Kidney (tissue), 14 donors: ENCODE data around the gene CLRN3. TPM values are rescaled to one million over a fixed set of nuclear protein-coding genes. Genes with fewer than 3 reads are reported as not detected.

Experiments
- DNase-seq, 5 donors: peaks; one replicate each; pipeline ENCODE4 v3.0.0-alpha.2; 2013 to 2020
- FAIRE-seq: peaks from 2 replicates; lab custom pipeline; 2012; peaks lifted over from hg19 to GRCh38; lab: Jason Lieb, UNC
- H3K27ac ChIP-seq, 2 donors: one replicate each; pipeline ENCODE4 v1.7.0; 2013; ENCODE audit warnings: low read depth in 2 of 2, low read length in 2 of 2, inconsistent platforms in 1 of 2
- H3K27me3 ChIP-seq: one replicate; pipeline ENCODE4 v1.7.1; 2013; ENCODE audit warnings: low read length, inconsistent platforms; ENCODE audit not compliant: control insufficient read depth, insufficient read depth
- H3K36me3 ChIP-seq, 3 donors: one replicate each; pipeline versions ENCODE4 v1.7.0 to v1.7.1; 2013; ENCODE audit warnings: low read length in 3 of 3, control low read depth in 1 of 3, inconsistent platforms in 1 of 3; ENCODE audit not compliant: insufficient read depth in 3 of 3, control insufficient read depth in 2 of 3
- H3K4me1 ChIP-seq, 3 donors: one replicate each; pipeline versions ENCODE4 v1.7.0 to v1.7.1; 2013; ENCODE audit warnings: low read length in 3 of 3, inconsistent platforms in 1 of 3, low read depth in 1 of 3; ENCODE audit not compliant: control insufficient read depth in 2 of 3, insufficient read depth in 2 of 3
- H3K4me3 ChIP-seq, 3 donors: one replicate each; pipeline versions ENCODE4 v1.7.0 to v1.8.1; 2013; ENCODE audit warnings: low read length in 3 of 3, control low read depth in 1 of 3, inconsistent platforms in 1 of 3
- H3K9ac ChIP-seq, 3 donors: one replicate each; pipeline versions ENCODE4 v1.7.0 to v1.7.1; 2013; ENCODE audit warnings: low read length in 3 of 3, control low read depth in 1 of 3, inconsistent platforms in 1 of 3
- H3K9me3 ChIP-seq, 3 donors: one replicate each; pipeline versions ENCODE4 v1.7.0 to v1.7.1; 2013; ENCODE audit warnings: low read length in 3 of 3, control low read depth in 1 of 3, inconsistent platforms in 1 of 3; ENCODE audit not compliant: control insufficient read depth in 2 of 3, insufficient read depth in 1 of 3
- CTCF ChIP-seq: IDR thresholded peaks from 3 replicates; pipeline ENCODE4 v1.5.1; 2012; ENCODE audit warnings: mild to moderate bottlenecking, moderate library complexity, borderline replicate concordance; ENCODE audit not compliant: insufficient read depth; ENCODE audit errors: extremely low read depth
- intact Hi-C: fragments of 100-400 bp; cut with DNase I; formaldehyde crosslinking; loops from one replicate; pipeline ENCODE4 v1.11.1; 2022
- polyA plus RNA-seq: library from polyadenylated mRNA; stranded (reverse); fragments of 350-450 nt; fragmentation: Illumina TruSeq; extraction: RNeasy Lipid Tissue Mini Kit (QIAGEN cat#74804); gene quantifications from one replicate; pipeline ENCODE4 v1.2.3, GENCODE V29; 2014; ENCODE audit warnings: low read depth, low replicate concordance; ENCODE audit not compliant: insufficient read depth
- total RNA-seq: library from RNA; stranded (reverse); fragmentation: NEBNext Ultra II Directional; extraction: Animal tissue kit (Norgen Biotek cat#: 25700); gene quantifications from one replicate; pipeline ENCODE4 v1.2.1, GENCODE V29; 2021
- donor health status: control.
- donor health status: control.
- donor health status: control.
- donor health status: control.
- donor health status: control.
- donor health status: DM: yes; HTN: yes; CAD: no.
- donor health status: Normal renal cell carcinoma (clear cell type).

CLRN3 gene
- total and polyA plus RNA-seq, 2 donors from 2014 or later: 9.4 to 42.1 TPM

DNA sequence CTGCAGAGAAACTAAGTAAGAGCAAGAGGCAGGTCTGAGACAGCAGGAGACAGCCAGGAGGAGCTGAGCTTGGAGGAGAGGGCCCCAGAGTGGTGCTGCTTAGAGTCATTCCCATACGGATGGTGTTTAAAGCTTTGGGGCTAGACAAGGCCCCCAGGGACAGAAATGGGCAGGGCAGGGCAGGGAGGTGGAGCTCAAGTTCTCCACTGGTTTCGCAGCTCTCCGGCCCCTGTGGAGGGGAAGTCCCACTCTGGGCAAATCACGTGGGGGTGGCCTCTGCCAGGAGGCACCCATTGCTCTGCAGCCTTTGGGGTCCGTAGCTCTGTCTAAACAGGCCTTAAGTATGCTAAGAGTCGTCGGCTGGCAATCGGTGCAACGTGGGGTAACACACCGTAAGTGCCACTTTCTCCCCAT lies 13.1 kb upstream of the CLRN3 start:
- H3K9me3 ChIP-seq: no peaks in the 10 kb centered on the region
- no peak overlapping the region for H3K9ac ChIP-seq
- H3K36me3 ChIP-seq: no peaks in the 10 kb centered on the region
- H3K4me3 ChIP-seq: no peak overlapping the region
- H3K27me3 ChIP-seq: no peaks in the 10 kb centered on the region
- DNase-seq (no peak), FAIRE-seq (no peak)
- no peak for TF ChIP-seq CTCF
- no peak overlapping the region for H3K27ac ChIP-seq
- H3K4me1 ChIP-seq: peaks cover 0 to 8% (median 0%) of the 10 kb centered on the region in 3 donors
- intact Hi-C loops: loop anchor here (5.0 kb wide), 1 partner anchor 101 kb away; no protein-coding TSS in a partner anchor

- no peaks in the 10 kb centered on the region for H3K36me3 ChIP-seq
- FAIRE-seq (no peak), DNase-seq (no peak)
- no peak for TF ChIP-seq CTCF
- peaks cover 0 to 8% (median 0%) of the 10 kb centered on the region in 3 donors for H3K4me1 ChIP-seq
- H3K4me3 ChIP-seq: no peak overlapping the region
- no peak overlapping the region for H3K27ac ChIP-seq
- no peaks in the 10 kb centered on the region for H3K27me3 ChIP-seq
- no peak overlapping the region for H3K9ac ChIP-seq
- intact Hi-C loops: loop anchor here (5.0 kb wide), 1 partner anchor 102 kb away; no protein-coding TSS in a partner anchor
- H3K9me3 ChIP-seq: no peaks in the 10 kb centered on the region
These were observed 12.5 kb upstream of the CLRN3 start for GRCh38 chr10:127905001-127905847.

- no peak overlapping the region for H3K9ac ChIP-seq
- FAIRE-seq (no peak), DNase-seq (no peak)
- no peaks in the 10 kb centered on the region for H3K27me3 ChIP-seq
- intact Hi-C loops: no loop called here
- peaks cover 0 to 8% (median 0%) of the 10 kb centered on the region in 3 donors for H3K4me1 ChIP-seq
- H3K4me3 ChIP-seq: no peak overlapping the region
- H3K9me3 ChIP-seq: no peaks in the 10 kb centered on the region
- H3K27ac ChIP-seq: no peak overlapping the region
- no peak for TF ChIP-seq CTCF
- H3K36me3 ChIP-seq: no peaks in the 10 kb centered on the region
These were observed 11.7 kb upstream of the CLRN3 start for GRCh38 chr10:127904311-127905000.
